ENCODE data around the gene HEPN1.

HEPN1 gene

DNA sequence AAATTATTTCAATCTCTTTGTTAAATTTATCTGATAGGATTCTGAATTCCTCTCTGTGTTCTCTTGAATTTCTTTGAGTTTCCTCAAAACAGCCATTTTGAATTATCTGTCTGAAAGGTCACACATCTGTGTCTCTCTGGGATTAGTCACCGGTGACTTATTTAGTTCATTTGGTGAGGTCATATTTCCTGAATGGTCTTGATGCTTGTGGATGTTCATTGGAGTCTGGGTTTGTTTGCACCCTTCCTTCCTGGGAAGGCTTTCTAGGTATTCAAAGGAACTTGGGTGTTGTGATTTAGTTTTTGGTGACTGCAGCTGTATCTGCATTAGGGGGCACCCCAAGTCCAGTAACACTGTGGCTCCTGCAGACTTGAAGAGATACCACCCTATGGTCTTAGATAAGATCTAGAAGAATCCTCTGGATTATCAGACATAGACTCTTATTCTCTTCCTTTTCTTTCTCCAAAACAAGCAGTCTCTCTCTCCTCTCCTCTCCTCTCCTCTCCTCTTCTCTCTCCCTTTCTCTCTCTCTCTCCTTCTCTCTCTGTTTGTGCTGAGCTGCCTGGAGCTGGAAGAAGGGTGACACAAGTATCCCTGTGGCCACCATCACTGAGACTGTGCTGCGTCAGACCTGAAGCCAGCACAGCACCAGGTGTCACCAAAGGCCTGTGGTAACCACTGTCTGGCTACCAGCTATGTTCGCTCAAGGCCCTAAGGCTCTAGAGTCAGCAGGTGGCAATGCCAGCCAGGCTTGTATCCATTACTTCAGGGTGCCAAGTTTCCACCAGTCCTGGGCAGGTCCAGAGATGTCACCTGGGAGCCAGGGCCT, 3.3 kb upstream of the HEPN1 start:
- H3K79me2 ChIP-seq (ENCODE audit: insufficient read depth, low read length) = no peaks in the 10 kb centered on the region
- H3F3A ChIP-seq (ENCODE audit: insufficient read depth, low read length) = no peaks in the 10 kb centered on the region
- no peak overlapping the region for H3K27ac ChIP-seq (ENCODE audit: low read depth, low read length, poor library complexity, severe bottlenecking)
- H3K4me1 ChIP-seq (ENCODE audit: insufficient read depth, low read length, severe bottlenecking) = no peaks in the 10 kb centered on the region
- H3K9me3 ChIP-seq (ENCODE audit: low read length) = no peaks in the 10 kb centered on the region
- TF ChIP-seq, protein P1, sequence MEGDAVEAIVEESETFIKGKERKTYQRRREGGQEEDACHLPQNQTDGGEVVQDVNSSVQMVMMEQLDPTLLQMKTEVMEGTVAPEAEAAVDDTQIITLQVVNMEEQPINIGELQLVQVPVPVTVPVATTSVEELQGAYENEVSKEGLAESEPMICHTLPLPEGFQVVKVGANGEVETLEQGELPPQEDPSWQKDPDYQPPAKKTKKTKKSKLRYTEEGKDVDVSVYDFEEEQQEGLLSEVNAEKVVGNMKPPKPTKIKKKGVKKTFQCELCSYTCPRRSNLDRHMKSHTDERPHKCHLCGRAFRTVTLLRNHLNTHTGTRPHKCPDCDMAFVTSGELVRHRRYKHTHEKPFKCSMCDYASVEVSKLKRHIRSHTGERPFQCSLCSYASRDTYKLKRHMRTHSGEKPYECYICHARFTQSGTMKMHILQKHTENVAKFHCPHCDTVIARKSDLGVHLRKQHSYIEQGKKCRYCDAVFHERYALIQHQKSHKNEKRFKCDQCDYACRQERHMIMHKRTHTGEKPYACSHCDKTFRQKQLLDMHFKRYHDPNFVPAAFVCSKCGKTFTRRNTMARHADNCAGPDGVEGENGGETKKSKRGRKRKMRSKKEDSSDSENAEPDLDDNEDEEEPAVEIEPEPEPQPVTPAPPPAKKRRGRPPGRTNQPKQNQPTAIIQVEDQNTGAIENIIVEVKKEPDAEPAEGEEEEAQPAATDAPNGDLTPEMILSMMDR (IDR thresholded peaks at IDR 0.05; ENCODE audit: low read length) = no peak
- no peak for TF ChIP-seq EZH2 (IDR thresholded peaks at IDR 0.05; ENCODE audit: borderline replicate concordance, low read length)
- no peaks in the 10 kb centered on the region for H3K36me3 ChIP-seq (ENCODE audit: insufficient read depth, low read length)
- no peaks in the 10 kb centered on the region for H4K20me1 ChIP-seq (ENCODE audit: insufficient read depth, low read length)
- H3K9me2 ChIP-seq (ENCODE audit: low read depth, low read length) = no peaks in the 10 kb centered on the region
- no peaks in the 10 kb centered on the region for H3K27me3 ChIP-seq (ENCODE audit: insufficient read depth, low read length)
- no peak overlapping the region for H3K9ac ChIP-seq (ENCODE audit: low read length)
- no peak overlapping the region for H3K4me3 ChIP-seq (ENCODE audit: low read depth, low read length, poor library complexity, severe bottlenecking)
- no peak overlapping the region for H3K4me2 ChIP-seq (ENCODE audit: low read length)
- no peak overlapping the region for H2AFZ ChIP-seq (ENCODE audit: low read length)

DNA sequence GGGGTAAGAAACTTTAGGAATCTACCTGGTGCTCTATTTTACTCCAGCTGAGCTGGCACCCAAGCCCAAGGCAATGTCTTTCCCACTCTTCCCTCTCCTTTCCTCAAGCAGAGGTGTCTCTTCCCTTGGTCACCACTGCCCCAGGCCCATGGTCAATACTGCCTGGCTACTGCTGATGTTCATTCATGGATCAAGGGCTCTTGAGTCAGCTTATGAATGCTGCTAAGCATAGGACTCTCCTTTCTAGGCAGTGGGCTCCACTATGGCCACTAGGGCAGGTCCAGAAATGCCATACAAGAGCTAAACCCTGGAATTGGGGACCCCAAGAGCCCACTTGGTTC, 2.7 kb upstream of the HEPN1 start:
- Histone ChIP-seq H2AFZ (ENCODE audit: low read length) (no peak overlapping the region), H4K20me1 (ENCODE audit: insufficient read depth, low read length) (no peaks in the 10 kb centered on the region)
- no peak for TF ChIP-seq EZH2 (IDR thresholded peaks at IDR 0.05; ENCODE audit: borderline replicate concordance, low read length)
- TF ChIP-seq, protein P1 (IDR thresholded peaks at IDR 0.05; ENCODE audit: low read length) = no peak

DNA sequence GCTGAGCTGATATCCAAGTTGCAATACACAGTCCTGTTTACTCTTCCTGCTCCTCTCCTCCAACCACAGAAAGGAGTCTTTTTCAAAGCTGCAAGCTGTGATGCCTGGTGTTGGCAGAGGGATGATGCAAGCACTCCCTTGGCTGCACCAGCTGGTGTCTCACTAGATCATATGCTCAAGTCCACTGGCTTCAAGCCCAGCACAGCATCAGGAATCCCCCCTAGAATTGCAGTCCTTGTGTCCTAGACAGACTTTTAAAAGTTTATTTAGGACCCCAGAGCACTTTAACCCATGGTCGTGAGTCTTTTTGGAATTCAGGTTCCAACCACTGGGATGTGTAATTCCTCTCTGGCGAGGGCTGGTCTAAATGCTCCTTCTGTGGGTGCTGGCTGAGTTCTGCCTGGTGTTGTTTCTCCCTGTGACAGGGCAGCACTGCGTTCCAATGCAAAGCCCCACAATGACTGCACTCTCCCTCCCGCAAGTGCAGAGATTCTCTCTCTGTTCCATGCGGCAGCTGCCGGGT, 1.9 kb upstream of the HEPN1 start:
- no peak overlapping the region for H3K4me3 ChIP-seq (ENCODE audit: low read depth, low read length, poor library complexity, severe bottlenecking)
- no peak overlapping the region for H3K9ac ChIP-seq (ENCODE audit: low read length)
- H3K36me3 ChIP-seq (ENCODE audit: insufficient read depth, low read length) = no peaks in the 10 kb centered on the region
- TF ChIP-seq, protein P1 (IDR thresholded peaks at IDR 0.05; ENCODE audit: low read length) = no peak
- TF ChIP-seq EZH2 (IDR thresholded peaks at IDR 0.05; ENCODE audit: borderline replicate concordance, low read length) = no peak
- no peaks in the 10 kb centered on the region for H3K9me3 ChIP-seq (ENCODE audit: low read length)
- no peaks in the 10 kb centered on the region for H3K4me1 ChIP-seq (ENCODE audit: insufficient read depth, low read length, severe bottlenecking)
- H3K27ac ChIP-seq (ENCODE audit: low read depth, low read length, poor library complexity, severe bottlenecking) = no peak overlapping the region
- H3K9me2 ChIP-seq (ENCODE audit: low read depth, low read length) = no peaks in the 10 kb centered on the region
- no peak overlapping the region for H2AFZ ChIP-seq (ENCODE audit: low read length)
- no peak overlapping the region for H3K4me2 ChIP-seq (ENCODE audit: low read length)
- no peaks in the 10 kb centered on the region for H4K20me1 ChIP-seq (ENCODE audit: insufficient read depth, low read length)
- no peaks in the 10 kb centered on the region for H3K27me3 ChIP-seq (ENCODE audit: insufficient read depth, low read length)
- no peaks in the 10 kb centered on the region for H3K79me2 ChIP-seq (ENCODE audit: insufficient read depth, low read length)
- H3F3A ChIP-seq (ENCODE audit: insufficient read depth, low read length) = no peaks in the 10 kb centered on the region

More for the DNA sequence above, 2.7 kb upstream of the HEPN1 start:
- Histone ChIP-seq H3K9me3 (ENCODE audit: low read length) (no peaks in the 10 kb centered on the region), H3K4me2 (ENCODE audit: low read length) (no peak overlapping the region), H3K36me3 (ENCODE audit: insufficient read depth, low read length) (no peaks in the 10 kb centered on the region), H3K79me2 (ENCODE audit: insufficient read depth, low read length) (no peaks in the 10 kb centered on the region), H3K27ac (ENCODE audit: low read depth, low read length, poor library complexity, severe bottlenecking) (no peak overlapping the region), H3F3A (ENCODE audit: insufficient read depth, low read length) (no peaks in the 10 kb centered on the region), H3K9ac (ENCODE audit: low read length) (no peak overlapping the region), H3K4me1 (ENCODE audit: insufficient read depth, low read length, severe bottlenecking) (no peaks in the 10 kb centered on the region), H3K27me3 (ENCODE audit: insufficient read depth, low read length) (no peaks in the 10 kb centered on the region), H3K9me2 (ENCODE audit: low read depth, low read length) (no peaks in the 10 kb centered on the region), H3K4me3 (ENCODE audit: low read depth, low read length, poor library complexity, severe bottlenecking) (no peak overlapping the region)
